ENCODE results near the gene HID1. TPM values are rescaled to one million over a fixed set of nuclear protein-coding genes. Genes with fewer than 3 reads are reported as not detected.

Gene HID1, protein sequence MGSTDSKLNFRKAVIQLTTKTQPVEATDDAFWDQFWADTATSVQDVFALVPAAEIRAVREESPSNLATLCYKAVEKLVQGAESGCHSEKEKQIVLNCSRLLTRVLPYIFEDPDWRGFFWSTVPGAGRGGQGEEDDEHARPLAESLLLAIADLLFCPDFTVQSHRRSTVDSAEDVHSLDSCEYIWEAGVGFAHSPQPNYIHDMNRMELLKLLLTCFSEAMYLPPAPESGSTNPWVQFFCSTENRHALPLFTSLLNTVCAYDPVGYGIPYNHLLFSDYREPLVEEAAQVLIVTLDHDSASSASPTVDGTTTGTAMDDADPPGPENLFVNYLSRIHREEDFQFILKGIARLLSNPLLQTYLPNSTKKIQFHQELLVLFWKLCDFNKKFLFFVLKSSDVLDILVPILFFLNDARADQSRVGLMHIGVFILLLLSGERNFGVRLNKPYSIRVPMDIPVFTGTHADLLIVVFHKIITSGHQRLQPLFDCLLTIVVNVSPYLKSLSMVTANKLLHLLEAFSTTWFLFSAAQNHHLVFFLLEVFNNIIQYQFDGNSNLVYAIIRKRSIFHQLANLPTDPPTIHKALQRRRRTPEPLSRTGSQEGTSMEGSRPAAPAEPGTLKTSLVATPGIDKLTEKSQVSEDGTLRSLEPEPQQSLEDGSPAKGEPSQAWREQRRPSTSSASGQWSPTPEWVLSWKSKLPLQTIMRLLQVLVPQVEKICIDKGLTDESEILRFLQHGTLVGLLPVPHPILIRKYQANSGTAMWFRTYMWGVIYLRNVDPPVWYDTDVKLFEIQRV
- total RNA-seq, result 14.3 and 15.5 TPM in 2 replicates

DNA sequence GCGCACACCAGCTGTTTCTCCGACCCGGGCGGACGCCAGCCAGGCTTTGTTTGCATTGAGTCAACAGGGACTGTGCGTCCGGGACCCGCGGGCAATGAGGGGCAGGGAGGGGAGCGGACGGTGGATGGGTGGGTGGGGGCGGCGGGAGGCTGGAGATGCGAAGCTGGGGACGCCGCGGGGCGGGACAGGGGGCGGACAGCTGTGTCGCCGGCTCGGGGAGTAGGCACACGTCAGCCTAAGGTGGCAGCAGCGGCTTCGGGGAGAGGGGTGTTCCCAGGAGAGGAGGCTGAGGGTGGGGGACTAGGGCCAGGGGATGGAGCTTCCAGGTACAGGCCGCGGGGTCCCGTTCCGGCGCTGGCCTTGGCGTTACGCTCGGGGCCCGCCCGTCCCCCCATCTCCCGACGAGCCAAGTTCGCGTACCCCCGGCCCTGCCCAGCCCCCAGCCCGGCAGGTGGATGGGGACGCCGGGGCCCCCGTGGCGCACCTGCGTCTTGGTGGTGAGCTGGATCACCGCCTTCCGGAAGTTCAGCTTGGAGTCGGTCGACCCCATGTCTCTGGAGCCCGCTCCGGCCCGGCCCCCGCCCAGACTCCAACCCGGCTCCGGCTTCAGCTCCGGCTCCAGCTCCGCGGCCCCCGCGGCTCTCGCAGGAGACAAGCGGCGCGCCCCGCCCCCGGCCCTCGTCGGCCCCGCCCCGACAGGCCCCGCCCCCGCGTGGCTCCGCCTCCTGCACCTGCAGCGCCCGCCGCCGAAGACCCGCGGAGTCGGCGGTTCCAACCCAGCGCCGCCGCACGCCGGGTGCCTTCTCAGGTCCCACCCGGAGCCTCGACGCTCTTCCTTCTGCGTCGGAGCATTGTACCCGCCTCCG lies at the start of gene HID1:
Gene HID1 (minus strand): TSS at position 653 of the 866 bp plus-strand sequence. CDS start 103 bp downstream, at position 550.

DNA sequence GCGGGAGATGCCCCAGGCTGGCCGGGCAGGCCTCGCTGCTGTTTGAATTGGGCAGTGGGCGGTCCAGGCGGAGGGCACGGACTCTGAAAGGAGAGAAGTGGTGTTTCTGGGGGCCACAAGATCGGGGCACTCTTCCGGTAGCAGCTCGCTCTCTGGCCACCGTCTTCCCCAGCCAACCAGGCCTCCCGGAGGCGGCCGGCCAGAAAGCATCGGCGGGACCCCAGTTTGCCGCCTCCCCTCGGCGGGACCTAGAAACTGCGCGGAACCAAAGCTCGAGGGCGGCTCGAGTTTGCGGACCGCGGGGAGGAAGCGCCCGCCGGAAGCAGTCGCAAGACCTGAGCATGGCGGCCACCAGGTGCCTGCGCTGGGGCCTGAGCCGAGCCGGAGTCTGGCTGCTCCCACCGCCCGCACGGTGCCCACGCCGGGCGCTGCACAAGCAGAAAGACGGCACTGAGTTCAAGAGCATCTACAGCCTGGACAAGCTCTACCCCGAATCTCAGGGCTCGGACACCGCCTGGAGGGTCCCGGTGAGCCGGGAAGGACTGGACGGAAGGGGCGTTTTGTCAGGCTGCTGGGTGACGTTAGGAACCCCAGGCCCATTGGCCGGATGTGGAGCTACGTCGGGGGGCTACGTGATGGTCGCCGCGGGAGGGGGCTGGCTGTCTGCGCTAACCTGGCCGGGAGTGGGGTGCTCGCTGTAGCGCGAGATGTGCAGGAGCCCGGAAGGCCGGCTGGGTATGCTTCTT lies 40.0 kb upstream of the HID1 start, which contains the start of gene MRPL58:
Gene MRPL58 (plus strand): TSS at position 325 of the 746 bp plus-strand sequence. CDS start 17 bp downstream, at position 342.

DNA sequence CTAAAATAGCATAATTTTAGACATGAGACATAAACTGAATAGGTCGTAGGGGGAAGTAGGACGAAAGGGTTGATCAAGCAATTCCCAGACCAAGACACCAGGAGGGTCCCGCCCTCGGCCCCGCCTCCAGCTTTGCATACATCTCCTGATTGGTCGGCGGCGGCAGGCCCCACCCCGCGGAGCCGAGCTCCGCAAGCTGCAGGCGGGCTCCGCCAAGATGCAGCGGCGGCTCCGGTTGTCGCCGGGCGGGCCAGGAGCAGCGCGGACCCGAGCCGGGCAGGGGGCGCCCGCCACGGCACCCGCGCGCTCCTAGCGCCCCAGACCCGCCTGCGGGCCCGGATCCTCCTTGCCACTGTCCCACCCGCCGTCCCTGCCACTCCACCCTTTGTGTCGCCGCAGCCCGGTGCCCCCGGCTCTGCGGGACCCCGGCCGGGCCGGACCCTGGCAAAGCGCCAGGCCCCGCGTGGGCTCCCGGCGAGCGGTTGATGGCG lies 14.9 kb upstream of the HID1 start, which contains the start of gene CDR2L:
Gene CDR2L (plus strand): TSS at position 215 of the 491 bp plus-strand sequence. CDS start 412 bp downstream, outside the sequence.

DNA sequence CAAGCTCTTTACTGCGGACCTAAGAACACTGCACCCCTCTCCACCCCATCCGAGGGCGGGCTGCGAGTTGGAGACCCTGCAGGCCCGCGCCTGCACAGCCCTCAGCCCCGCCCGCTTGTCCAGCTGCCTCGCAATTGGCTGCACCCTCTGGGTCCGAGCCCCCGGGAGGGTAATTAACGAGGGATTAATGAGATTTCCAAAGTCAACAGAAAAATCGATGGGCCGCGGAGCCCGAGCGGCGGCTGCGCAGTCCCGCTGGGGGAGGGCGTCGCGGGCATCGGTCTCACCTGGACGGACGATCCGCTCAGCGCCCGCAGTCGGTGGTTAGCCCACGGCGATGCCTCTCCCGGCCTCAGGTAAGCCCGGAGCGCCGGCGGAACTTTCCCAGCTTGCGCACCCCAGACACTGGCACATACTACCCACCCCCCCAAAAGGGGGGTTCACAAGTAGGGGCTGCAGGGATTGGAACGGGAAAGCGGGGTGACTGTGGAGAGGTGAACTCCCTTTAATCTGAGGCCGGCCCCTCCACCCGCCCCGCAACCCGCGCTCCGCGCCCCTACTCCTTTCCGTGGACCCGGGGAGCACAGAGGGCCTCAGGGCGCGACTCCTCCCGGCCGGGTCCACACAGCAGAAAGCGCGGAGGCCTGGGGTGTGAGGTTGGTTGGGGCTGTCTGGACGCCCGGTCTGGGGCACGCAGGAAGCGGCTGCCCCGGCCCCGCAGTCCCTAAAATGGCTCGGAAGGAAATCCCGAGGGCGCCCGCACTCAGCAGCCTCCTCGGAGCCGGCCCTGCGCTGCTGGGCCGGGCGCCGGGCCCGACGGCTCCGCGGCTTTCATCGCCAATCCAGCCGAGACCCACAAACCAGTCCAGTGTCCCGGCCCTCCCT lies 36.7 kb downstream of the HID1 start, which contains the start of gene OTOP3:
Gene OTOP3 (plus strand): TSS at position 314 of the 885 bp plus-strand sequence. CDS start 24 bp downstream, at position 338.

DNA sequence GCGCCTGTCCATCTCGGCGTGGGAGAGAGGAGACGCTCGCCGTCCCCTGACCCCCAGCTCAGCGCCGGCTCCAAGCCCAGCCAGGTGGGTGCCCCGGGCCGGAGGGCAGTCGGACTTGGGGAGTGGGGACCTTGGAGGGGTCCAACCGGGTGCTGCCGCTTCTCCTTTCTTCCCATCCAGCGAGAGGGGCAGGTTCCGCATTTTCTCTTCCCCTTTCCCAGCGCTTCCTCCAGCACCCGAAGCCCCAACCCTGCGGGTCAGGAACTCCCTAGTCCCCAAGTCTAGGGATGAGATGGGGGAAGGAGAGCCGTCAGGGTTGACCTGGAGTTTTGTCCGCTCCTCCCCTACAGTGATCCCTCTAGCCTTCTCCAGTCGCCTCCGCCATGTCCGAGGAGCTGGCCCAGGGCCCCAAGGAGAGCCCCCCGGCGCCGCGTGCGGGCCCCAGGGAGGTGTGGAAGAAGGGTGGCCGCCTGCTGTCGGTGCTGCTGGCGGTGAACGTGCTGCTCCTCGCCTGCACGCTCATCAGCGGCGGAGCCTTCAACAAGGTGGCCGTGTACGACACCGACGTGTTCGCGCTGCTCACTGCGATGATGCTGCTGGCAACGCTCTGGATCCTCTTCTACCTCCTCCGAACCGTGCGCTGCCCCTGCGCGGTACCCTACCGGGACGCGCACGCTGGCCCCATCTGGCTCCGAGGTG lies 48.2 kb downstream of the HID1 start, which contains the start of gene OTOP2:
Gene OTOP2 (plus strand): TSS at position 24 of the 699 bp plus-strand sequence. CDS start 360 bp downstream, at position 384.

DNA sequence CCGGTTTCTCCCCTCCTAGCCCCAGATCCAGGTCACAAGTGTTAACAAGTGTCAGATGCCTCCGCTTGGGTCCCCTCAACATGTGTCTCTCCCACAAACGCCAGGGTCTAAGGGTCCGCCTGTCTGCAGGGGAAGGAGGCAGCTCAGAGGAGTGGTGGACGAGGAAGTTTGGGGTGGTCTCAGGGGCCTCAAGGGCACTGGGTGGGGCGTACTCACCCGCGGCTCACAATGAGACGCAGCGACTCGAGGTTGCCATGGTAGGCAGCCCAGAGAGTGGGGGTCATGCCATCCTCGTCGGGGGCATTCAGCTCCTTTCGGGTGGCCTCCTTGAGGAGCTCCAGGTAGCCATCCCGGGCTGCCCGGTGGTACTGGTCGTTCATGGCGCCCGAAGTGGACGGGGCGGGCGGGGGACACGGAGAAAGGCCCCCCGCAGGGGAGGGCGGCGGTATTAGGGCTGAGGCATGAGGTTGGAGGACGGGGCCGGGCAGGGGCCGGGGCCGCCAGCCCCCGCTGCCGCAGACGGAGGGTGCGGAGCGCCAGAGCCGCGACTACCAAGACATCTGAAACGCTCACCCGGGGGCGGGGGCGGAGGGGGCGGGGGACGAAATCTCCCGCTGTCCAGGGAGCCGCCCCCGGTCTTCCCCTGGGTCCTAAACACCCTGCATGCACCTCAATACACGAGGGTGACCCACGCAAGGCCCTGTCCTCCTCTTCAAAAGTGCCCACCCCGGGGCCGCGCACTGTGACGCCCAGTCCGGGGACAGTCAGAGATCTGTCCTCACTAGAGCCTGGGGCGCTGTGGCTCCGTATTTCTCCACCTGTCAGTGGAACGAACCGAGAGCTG lies 49.6 kb downstream of the HID1 start, which contains the start of gene USH1G:
Gene USH1G (minus strand): TSS at position 562 of the 844 bp plus-strand sequence. CDS start 182 bp downstream, at position 380.

Other genes starting within 250 kb of the HID1 start
- 0.40 and 0.44 TPM in 2 replicates for gene RAB37, start 235.5 kb downstream of the HID1 start, total RNA-seq
- gene NHERF1, start 224.1 kb downstream of the HID1 start, total RNA-seq, result 25.1 and 27.2 TPM in 2 replicates
- gene NAT9, start 196.4 kb downstream of the HID1 start, total RNA-seq, result 15.7 and 22.2 TPM in 2 replicates
- gene GRIN2C, start 112.9 kb downstream of the HID1 start, total RNA-seq, result not detected in 2 replicates
- 74.3 and 79.2 TPM in 2 replicates for gene FDXR, start 99.8 kb downstream of the HID1 start, total RNA-seq
- not detected in 2 replicates for gene FADS6, start 79.1 kb downstream of the HID1 start, total RNA-seq
- gene USH1G, start 49.5 kb downstream of the HID1 start, total RNA-seq, result not detected in 2 replicates
- gene OTOP2, start 48.5 kb downstream of the HID1 start, total RNA-seq, result not detected in 2 replicates
- gene OTOP3, start 36.9 kb downstream of the HID1 start, total RNA-seq, result not detected in 2 replicates
- 34.8 and 37.3 TPM in 2 replicates for gene CDR2L, start 14.9 kb upstream of the HID1 start, total RNA-seq
- 85.4 and 109 TPM in 2 replicates for gene MRPL58, start 39.9 kb upstream of the HID1 start, total RNA-seq
- gene ATP5PD, start 74.2 kb upstream of the HID1 start, total RNA-seq, result 191 and 298 TPM in 2 replicates
- gene KCTD2, start 74.5 kb upstream of the HID1 start, total RNA-seq, result 15.0 and 19.5 TPM in 2 replicates
- gene SLC16A5, start 115.2 kb upstream of the HID1 start, total RNA-seq, result 4.7 and 6.0 TPM in 2 replicates
- gene ARMC7, start 137.2 kb upstream of the HID1 start, total RNA-seq, result 6.3 and 7.8 TPM in 2 replicates
- 60.8 and 62.7 TPM in 2 replicates for gene NT5C, start 159.0 kb upstream of the HID1 start, total RNA-seq
- gene JPT1, start 181.8 kb upstream of the HID1 start, total RNA-seq, result 273 and 396 TPM in 2 replicates
- gene SUMO2, start 210.2 kb upstream of the HID1 start, total RNA-seq, result 88.3 and 95.2 TPM in 2 replicates
- gene NUP85, start 232.9 kb upstream of the HID1 start, total RNA-seq, result 44.2 and 50.5 TPM in 2 replicates

Measured in mammary microvascular endothelial cell (primary cell).